HepG2 (cell line): Measurements from ENCODE around the gene CACNG4. TPM values are rescaled to one million over a fixed set of nuclear protein-coding genes. Genes with fewer than 3 reads are reported as not detected.

Source experiments
- ATAC-seq: fragments of 200-7000 bp; cut with Tn5 transposase; 3 replicates; pipeline ENCODE4 v1.9.1; 2020; ENCODE audit warnings: mild to moderate bottlenecking, moderate library complexity
- BruUV-seq: library from RNA; stranded (reverse); fragments of 400-500 nt; replicated peaks from 2 replicates; lab custom pipeline; 2021; lab: Mats Ljungman, UMichigan
- CTCF ChIA-PET: fragments of 300-600 bp; formaldehyde crosslinking; extraction: SDS; loops from one replicate; lab custom pipeline; 2021; ENCODE audit warnings: low total read pairs, inconsistent platforms, low intra/inter-chr PET ratio; lab: Yijun Ruan, JAX
- POLR2A ChIA-PET: fragments of 350-600 bp; sonication (Branson Sonifier 250); formaldehyde crosslinking; loops from one replicate; lab custom pipeline; 2020; ENCODE audit warnings: antibody characterized with exemption, inconsistent platforms; lab: Yijun Ruan, JAX
- DNase-seq: peaks from one replicate; pipeline ENCODE4 v3.0.0-alpha.2; 2015; ENCODE audit warnings: low spot score
- FAIRE-seq: peaks from 3 replicates; lab custom pipeline; 2011; peaks lifted over from hg19 to GRCh38; lab: Jason Lieb, UNC
- H2AFZ ChIP-seq: one replicate; pipeline ENCODE4 v1.6.1; 2011; ENCODE audit warnings: low read length, inconsistent platforms
- H3K27ac ChIP-seq: fragments of 300-600 bp; 3 replicates; pipeline ENCODE4 v1.8.0; 2011; ENCODE audit warnings: mixed run types, mild to moderate bottlenecking, mixed read lengths, low read length, inconsistent platforms; ENCODE audit not compliant: insufficient read depth; ENCODE audit errors: extremely low read length
- H3K27me3 ChIP-seq, 2 experiments: fragments of 200-600 bp in 1 of 2; 2 replicates in 1 of 2; 3 replicates in 1 of 2; pipeline versions ENCODE4 v1.6.0 to v1.8.0; 2011; ENCODE audit warnings: low read length in 2 of 2, mild to moderate bottlenecking in 2 of 2, moderate library complexity in 2 of 2, inconsistent platforms in 1 of 2; ENCODE audit not compliant: insufficient read depth in 2 of 2, control insufficient read depth in 1 of 2
- H3K36me3 ChIP-seq, 2 experiments: fragments of 200-600 bp in 1 of 2; replicated peaks in 1 of 2; 2 replicates in 1 of 2; 3 replicates in 1 of 2; pipeline versions ENCODE4 v1.5.1 to v1.8.0; 2011; ENCODE audit warnings: low read length in 2 of 2, inconsistent platforms in 1 of 2; ENCODE audit not compliant: insufficient read depth in 2 of 2, control insufficient read depth in 1 of 2
- H3K4me1 ChIP-seq: 2 replicates; pipeline ENCODE4 v1.5.1; 2012; ENCODE audit warnings: low read length, inconsistent platforms; ENCODE audit not compliant: insufficient read depth
- H3K4me2 ChIP-seq: 2 replicates; pipeline ENCODE4 v1.6.0; 2011; ENCODE audit warnings: low read depth, low read length, inconsistent platforms
- H3K4me3 ChIP-seq, 3 experiments: fragments of 200-600 bp in 1 of 3; sonication (generic), shearing (Covaris generic) in 1 of 3; replicated peaks in 1 of 3; 2 replicates each; pipeline ENCODE4 v1.5.1; 2011 to 2016; ENCODE audit warnings: low read length in 3 of 3, inconsistent platforms in 2 of 3, low read depth in 2 of 3, mild to moderate bottlenecking in 2 of 3, control low read depth in 1 of 3, mixed read lengths in 1 of 3; ENCODE audit not compliant: insufficient read depth in 1 of 3
- H3K79me2 ChIP-seq: one replicate; pipeline ENCODE4 v1.6.1; 2011; ENCODE audit warnings: low read length, inconsistent platforms; ENCODE audit not compliant: insufficient read depth
- H3K9ac ChIP-seq: 2 replicates; pipeline ENCODE4 v1.6.0; 2011; ENCODE audit warnings: mild to moderate bottlenecking, low read depth, low read length, inconsistent platforms; ENCODE audit not compliant: insufficient read depth
- H3K9me3 ChIP-seq: 2 replicates; pipeline ENCODE4 v1.5.1; 2012; ENCODE audit warnings: mild to moderate bottlenecking, low read length
- H4K20me1 ChIP-seq: 2 replicates; pipeline ENCODE4 v1.6.0; 2011; ENCODE audit warnings: inconsistent platforms, mild to moderate bottlenecking, low read length, moderate library complexity; ENCODE audit not compliant: insufficient read depth
- HMGA1 ChIP-seq: sonication (generic); formaldehyde crosslinking; conservative IDR thresholded peaks from 2 replicates; pipeline ENCODE4 v1.4.0; 2020; ENCODE audit warnings: missing genetic modification reagents
- MIER2 ChIP-seq: IDR thresholded peaks from 2 replicates; pipeline ENCODE4 v1.6.1; 2016; ENCODE audit warnings: missing biosample characterization, missing genetic modification reagents
- SCMH1 ChIP-seq: sonication (generic); formaldehyde crosslinking; IDR thresholded peaks from 2 replicates; pipeline ENCODE4 v1.9.0; 2021; ENCODE audit warnings: missing genetic modification reagents, mild to moderate bottlenecking, borderline replicate concordance
- TOPORS ChIP-seq: sonication (generic); formaldehyde crosslinking; IDR thresholded peaks from 2 replicates; pipeline ENCODE4 v1.8.0; 2023; ENCODE audit warnings: mild to moderate bottlenecking, missing genetic modification reagents
- TRIM24 ChIP-seq: sonication (generic); formaldehyde crosslinking; IDR thresholded peaks from 2 replicates; pipeline ENCODE4 v1.8.0; 2022; ENCODE audit warnings: mild to moderate bottlenecking, missing genetic modification reagents
- U2AF1 ChIP-seq: fragments of 200-400 bp; formaldehyde crosslinking; optimal IDR thresholded peaks from 2 replicates; pipeline ENCODE3; 2017; ENCODE audit warnings: mild to moderate bottlenecking, low read depth, low read length
- ZFP36L1 ChIP-seq: sonication (generic); formaldehyde crosslinking; IDR thresholded peaks from 2 replicates; pipeline ENCODE4 v1.8.0; 2022; ENCODE audit warnings: mild to moderate bottlenecking, missing genetic modification reagents, moderate library complexity
- ZNF891 ChIP-seq: sonication (generic); formaldehyde crosslinking; IDR thresholded peaks from 2 replicates; pipeline ENCODE4 v1.5.0; 2020; ENCODE audit warnings: mild to moderate bottlenecking, missing genetic modification reagents
- ZSCAN20 ChIP-seq: sonication (generic); formaldehyde crosslinking; IDR thresholded peaks from 2 replicates; pipeline ENCODE4 v1.4.0; 2020; ENCODE audit warnings: missing genetic modification reagents, mild to moderate bottlenecking, borderline replicate concordance
- WGBS: methylation state at CpG from one replicate; pipeline ENCODE4 v1.1.6; 2017; ENCODE audit warnings: low lambda C conversion rate; 5-methylcytosine and 5-hydroxymethylcytosine counted together
- in situ Hi-C: cut with HindIII; loops from 2 replicates; pipeline ENCODE4 v1.10.0; 2017; ENCODE audit warnings: low pct_unique_long_range_greater_than_20kb; ENCODE audit not compliant: extremely low pct_ligation_motif_present
- intact Hi-C: fragments of 100-400 bp; cut with micrococcal nuclease; formaldehyde crosslinking; loops from one replicate; pipeline ENCODE4 v1.10.0; 2022; ENCODE audit not compliant: unreplicated experiment
- polyA plus RNA-seq, 8 experiments: library from polyadenylated mRNA; depleted of rRNA in 3 of 8; stranded (reverse) in 7 of 8; unstranded in 1 of 8; fragments of >200 nt; fragmentation: Illumina TruSeq in 4 of 8; extraction: Trizol in 4 of 8; gene quantifications; 2 replicates each; pipeline versions ENCODE4 v1.2.1 to v1.2.3, GENCODE V29; 2011 to 2016; ENCODE audit warnings: low read depth in 4 of 8, missing spikeins in 1 of 8, mixed read lengths in 1 of 8; ENCODE audit not compliant: insufficient read depth in 1 of 8
- total RNA-seq, 5 experiments: library from RNA; depleted of rRNA; stranded (reverse); fragments of >200 nt; fragmentation: Illumina TruSeq; extraction: Trizol; gene quantifications; 2 replicates each; pipeline ENCODE4 v1.2.3, GENCODE V29; 2016; ENCODE audit warnings: low read depth in 1 of 5
- TF ChIP-seq, protein P1 (sequence below): sonication (generic); formaldehyde crosslinking; IDR thresholded peaks from 2 replicates; pipeline ENCODE4 v1.5.0; 2020; ENCODE audit warnings: missing genetic modification reagents, mild to moderate bottlenecking, borderline replicate concordance

CACNG4 gene
- total and polyA plus RNA-seq, 2 of the 13 experiments (the other 11 are each of a cell fraction or from before 2014, with no cell fraction given), result 0.09 TPM

- H3K27me3 ChIP-seq, result peaks cover 10 to 33% of the 10 kb centered on the region in 2 experiments; a peak in 4 of 5 replicates
- H3K79me2 ChIP-seq, result no peaks in the 10 kb centered on the region
- WGBS, result 11% methylated on average over 2 of the region's 2 CpGs
- no peak overlapping the region for H2AFZ ChIP-seq
- ChIA-PET POLR2A (no interaction called here), CTCF (no interaction called here)
- no TSS peak for BruUV-seq
- DNase-seq (no peak), ATAC-seq (no peak), FAIRE-seq (no peak)
- no peak overlapping the region for H3K27ac ChIP-seq
- no peaks in the 10 kb centered on the region for H3K4me1 ChIP-seq
- H3K9ac ChIP-seq, result no peak overlapping the region
- H4K20me1 ChIP-seq, result no peaks in the 10 kb centered on the region; the same call in 1 of the 2 replicates
- no peaks in the 10 kb centered on the region for H3K9me3 ChIP-seq
- in situ Hi-C loops (no loop called here), intact Hi-C loops (no loop called here)
- no peak overlapping the region for H3K4me2 ChIP-seq
- TF ChIP-seq ZSCAN20 (no peak), ZFP36L1 (CRISPR knock-in tag) (no peak), U2AF1 (no peak), MIER2 (CRISPR knock-in tag) (no peak), TRIM24 (CRISPR knock-in tag) (no peak), SCMH1 (CRISPR knock-in tag) (no peak), TOPORS (CRISPR knock-in tag) (no peak)
- no peak overlapping the region for H3K4me3 ChIP-seq
- H3K36me3 ChIP-seq, result no peaks in the 10 kb centered on the region
These were observed 28.8 kb upstream of the CACNG4 start for GRCh38 chr17:66935717-66936116.

DNA sequence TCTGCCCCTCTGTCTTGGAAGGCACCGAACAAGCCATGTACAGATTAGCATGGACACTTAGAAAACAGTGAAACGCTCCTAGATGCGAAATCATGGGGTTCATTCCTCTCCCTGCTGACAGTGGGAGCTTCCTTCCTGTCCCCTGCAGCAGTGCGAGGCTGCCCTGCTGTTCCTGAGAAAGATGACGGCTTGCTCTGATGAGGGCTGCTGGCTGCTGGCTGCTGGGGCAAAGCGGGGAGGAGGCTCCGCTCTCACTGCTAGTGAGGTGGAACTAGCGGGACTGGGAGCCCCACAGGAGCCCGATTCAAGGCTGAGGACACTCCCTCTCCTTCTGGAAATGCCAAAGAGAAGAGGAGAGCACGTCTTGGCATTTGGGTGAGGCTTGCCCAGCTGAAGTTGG is 25.9 kb upstream of the CACNG4 start:
- in situ Hi-C loops (no loop called here), intact Hi-C loops (no loop called here)
- ChIA-PET CTCF (no interaction called here), POLR2A (no interaction called here)
- Histone ChIP-seq H4K20me1 (no peaks in the 10 kb centered on the region; the same call in 1 of the 2 replicates), H2AFZ (no peak overlapping the region), H3K4me2 (no peak overlapping the region), H3K4me3 (no peak overlapping the region), H3K79me2 (no peaks in the 10 kb centered on the region), H3K27me3 (peaks cover 12 to 51% of the 10 kb centered on the region in 2 experiments; a peak in 4 of 5 replicates), H3K27ac (no peak overlapping the region), H3K4me1 (peaks cover 17% of the 10 kb centered on the region), H3K36me3 (no peaks in the 10 kb centered on the region), H3K9ac (no peak overlapping the region), H3K9me3 (no peaks in the 10 kb centered on the region)
- 0 out of 2 replicates have a peak, but pooled peaks have one; percentile 31 for TF ChIP-seq ZNF891 (CRISPR knock-in tag)
- no peak for TF ChIP-seq HMGA1
- TF ChIP-seq, protein P1, sequence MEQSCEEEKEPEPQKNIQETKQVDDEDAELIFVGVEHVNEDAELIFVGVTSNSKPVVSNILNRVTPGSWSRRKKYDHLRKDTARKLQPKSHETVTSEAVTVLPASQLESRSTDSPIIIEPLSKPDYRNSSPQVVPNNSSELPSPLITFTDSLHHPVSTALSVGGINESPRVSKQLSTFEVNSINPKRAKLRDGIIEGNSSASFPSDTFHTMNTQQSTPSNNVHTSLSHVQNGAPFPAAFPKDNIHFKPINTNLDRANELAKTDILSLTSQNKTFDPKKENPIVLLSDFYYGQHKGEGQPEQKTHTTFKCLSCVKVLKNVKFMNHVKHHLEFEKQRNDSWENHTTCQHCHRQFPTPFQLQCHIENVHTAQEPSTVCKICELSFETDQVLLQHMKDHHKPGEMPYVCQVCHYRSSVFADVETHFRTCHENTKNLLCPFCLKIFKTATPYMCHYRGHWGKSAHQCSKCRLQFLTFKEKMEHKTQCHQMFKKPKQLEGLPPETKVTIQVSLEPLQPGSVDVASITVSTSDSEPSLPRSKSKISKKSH (CRISPR knock-in tag), result 0 out of 2 replicates have a peak, but pooled peaks have one; percentile 42
- 46% methylated on average over 10 of the region's 10 CpGs for WGBS
- no TSS peak for BruUV-seq
- no peak for ATAC-seq
- no peak for DNase-seq
- no peak for FAIRE-seq
